ENCODE data around the gene EPGN.

DNA sequence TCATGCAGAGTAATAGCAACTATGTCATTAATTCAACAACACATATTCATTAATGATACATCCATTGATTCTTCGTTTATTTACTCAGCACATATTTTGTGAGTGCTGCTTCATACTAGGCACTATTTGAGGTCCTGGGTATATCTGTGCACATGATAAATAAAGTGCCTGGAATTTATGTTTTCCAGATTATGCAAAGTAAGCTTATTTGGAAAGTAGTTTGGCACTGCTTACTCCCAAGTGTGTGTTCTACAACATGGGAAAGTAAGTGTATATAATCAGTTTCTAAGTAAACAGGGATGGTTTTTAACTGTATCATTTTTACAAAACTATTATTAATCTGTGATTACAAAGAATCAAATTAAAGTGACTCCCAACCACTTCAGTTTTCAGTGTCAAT, 16.8 kb upstream of the EPGN start:
- TF ChIP-seq, protein P1, sequence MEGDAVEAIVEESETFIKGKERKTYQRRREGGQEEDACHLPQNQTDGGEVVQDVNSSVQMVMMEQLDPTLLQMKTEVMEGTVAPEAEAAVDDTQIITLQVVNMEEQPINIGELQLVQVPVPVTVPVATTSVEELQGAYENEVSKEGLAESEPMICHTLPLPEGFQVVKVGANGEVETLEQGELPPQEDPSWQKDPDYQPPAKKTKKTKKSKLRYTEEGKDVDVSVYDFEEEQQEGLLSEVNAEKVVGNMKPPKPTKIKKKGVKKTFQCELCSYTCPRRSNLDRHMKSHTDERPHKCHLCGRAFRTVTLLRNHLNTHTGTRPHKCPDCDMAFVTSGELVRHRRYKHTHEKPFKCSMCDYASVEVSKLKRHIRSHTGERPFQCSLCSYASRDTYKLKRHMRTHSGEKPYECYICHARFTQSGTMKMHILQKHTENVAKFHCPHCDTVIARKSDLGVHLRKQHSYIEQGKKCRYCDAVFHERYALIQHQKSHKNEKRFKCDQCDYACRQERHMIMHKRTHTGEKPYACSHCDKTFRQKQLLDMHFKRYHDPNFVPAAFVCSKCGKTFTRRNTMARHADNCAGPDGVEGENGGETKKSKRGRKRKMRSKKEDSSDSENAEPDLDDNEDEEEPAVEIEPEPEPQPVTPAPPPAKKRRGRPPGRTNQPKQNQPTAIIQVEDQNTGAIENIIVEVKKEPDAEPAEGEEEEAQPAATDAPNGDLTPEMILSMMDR (IDR thresholded peaks at IDR 0.05) = no peak
- TF ChIP-seq EZH2 (IDR thresholded peaks at IDR 0.05; ENCODE audit: borderline replicate concordance, insufficient read depth, low read depth, low read length, poor library complexity, severe bottlenecking) = no peak

Measured in B cell (primary cell).